ENCODE results near the gene BHMT2. TPM values are rescaled to one million over a fixed set of nuclear protein-coding genes. Genes with fewer than 3 reads are reported as not detected.

BHMT2 gene
- total and polyA plus RNA-seq, 2 of the 4 experiments (the other 2 are of a cell fraction) = 0.36 to 0.60 TPM

Other genes starting within 250 kb of the BHMT2 start
- gene ARSB, start 84.5 kb upstream of the BHMT2 start, total RNA-seq (2012; rRNA removed) = 14.7 and 16.0 TPM in 2 replicates
- gene ARSB, start 84.5 kb upstream of the BHMT2 start, polyA plus RNA-seq (2012; rRNA removed) = 16.3 TPM in 2 replicates
- under 0.01 and 0.18 TPM in 2 replicates for gene DMGDH, start 93 bp upstream of the BHMT2 start, total RNA-seq (2012; rRNA removed)
- gene DMGDH, start 93 bp upstream of the BHMT2 start, polyA plus RNA-seq (2012; rRNA removed) = 0.14 TPM in 1 of 2 replicates, not detected in the other
- not detected in 2 replicates for gene BHMT, start 42.0 kb downstream of the BHMT2 start, total RNA-seq (2012; rRNA removed)
- gene BHMT, start 42.0 kb downstream of the BHMT2 start, polyA plus RNA-seq (2012; rRNA removed) = not detected in 2 replicates
- gene JMY, start 166.4 kb downstream of the BHMT2 start, total RNA-seq (2012; rRNA removed) = 3.2 and 5.6 TPM in 2 replicates
- gene JMY, start 166.4 kb downstream of the BHMT2 start, polyA plus RNA-seq (2012; rRNA removed) = 1.2 and 1.7 TPM in 2 replicates

All from IMR-90 (cell line).